Heart right ventricle (tissue), 16 donors: ENCODE measurements around the gene LRRC47. TPM values are rescaled to one million over a fixed set of nuclear protein-coding genes. Genes with fewer than 3 reads are reported as not detected.
"Not testable (repeated sequence)": the region's sequence is repeated elsewhere in the genome, so short reads cannot be mapped to it uniquely, and the experiment has no call there.

ENCODE experiments used
- ATAC-seq, 8 donors: fragments of 200-7000 bp; cut with Tn5 transposase; one replicate each; pipeline ENCODE4 v1.9.1; 2020; ENCODE audit warnings: mild to moderate bottlenecking in 8 of 8, moderate library complexity in 8 of 8, moderate number of reproducible peaks in 1 of 8
- DNase-seq, 2 donors: peaks; one replicate each; pipeline ENCODE4 v3.0.0-alpha.2; 2020
- H3K27ac ChIP-seq, 10 donors: fragments of 200-600 bp; sonication (generic) in 2 of 10; one replicate each; pipeline versions ENCODE4 v1.5.0 to v1.8.0; 2020 to 2022; ENCODE audit warnings: mild to moderate bottlenecking in 3 of 10
- H3K27me3 ChIP-seq, 7 donors: fragments of 200-600 bp; one replicate each; pipeline ENCODE4 v1.8.0; 2021 to 2022; ENCODE audit warnings: mild to moderate bottlenecking in 2 of 7
- H3K36me3 ChIP-seq, 9 donors: fragments of 200-600 bp; sonication (generic) in 1 of 9; one replicate each; pipeline versions ENCODE4 v1.5.0 to v1.8.0; 2020 to 2022; ENCODE audit warnings: mild to moderate bottlenecking in 2 of 9
- H3K4me1 ChIP-seq, 9 donors: fragments of 200-600 bp; sonication (generic) in 1 of 9; one replicate each; pipeline versions ENCODE4 v1.5.0 to v1.8.0; 2020 to 2022; ENCODE audit warnings: mild to moderate bottlenecking in 4 of 9
- H3K4me3 ChIP-seq, 10 donors: fragments of 200-600 bp; sonication (generic) in 2 of 10; one replicate each; pipeline versions ENCODE4 v1.5.0 to v1.8.0; 2020 to 2022; ENCODE audit warnings: mild to moderate bottlenecking in 7 of 10, moderate library complexity in 2 of 10
- H3K9me3 ChIP-seq, 11 donors: fragments of 200-600 bp in 10 of 11; sonication (generic) in 2 of 11; one replicate each; pipeline versions ENCODE4 v1.5.0 to v1.8.0; 2013 to 2022; ENCODE audit warnings: mild to moderate bottlenecking in 2 of 11, control low read depth in 1 of 11, moderate library complexity in 1 of 11
- CTCF ChIP-seq, 9 donors: fragments of 200-600 bp; sonication (generic) in 2 of 9; IDR thresholded peaks; one replicate each; pipeline versions ENCODE4 v1.5.0 to v1.8.0; 2021 to 2022; ENCODE audit warnings: antibody characterized with exemption in 9 of 9, mild to moderate bottlenecking in 5 of 9, moderate library complexity in 1 of 9
- WGBS, 2 donors: extraction: QIAGEN DNeasy Blood & Tissue Kit; methylation state at CpG; one replicate each; pipeline ENCODE4 v1.1.7; 2013; ENCODE audit warnings: inconsistent platforms in 1 of 2; 5-methylcytosine and 5-hydroxymethylcytosine counted together
- intact Hi-C, 10 donors: fragments of 100-400 bp; cut with DNase I; formaldehyde crosslinking; loops; one replicate each; pipeline versions ENCODE4 v1.11.1 to v1.14.2; 2022
- polyA plus RNA-seq, 2 donors: library from polyadenylated mRNA; stranded (reverse); fragments of 200-250 nt; gene quantifications; one replicate each; pipeline ENCODE4 v1.2.3, GENCODE V29; 2013
- total RNA-seq, 10 donors: library from RNA; stranded (reverse); fragmentation: NEBNext Ultra II Directional in 3 of 10; extraction: Animal tissue kit (Norgen Biotek cat#: 25700) in 3 of 10; gene quantifications; one replicate each; pipeline versions ENCODE4 v1.2.1 to v1.2.4, GENCODE V29; 2021 to 2023
- donor health status: Arrhythmogenic right ventricular cardiomyopathy.
- donor health status: ischemic (EF 13 %, LVEDD 7.1; RV severe dilation, severe dysfunction).
- donor health status: healthy with polysubstance abuse.
- donor health status: DM: no; HTN: yes; CAD: no.
- donor health status: DM: no; HTN: no; CAD: no.
- donor health status: ischemic (EF 25% LVEDD 6.9; RV normal size, moderate dysfunction).
- donor health status: ischemic (EF 25% LVEDD 5.7; RV mildly dilated, moderate dysfunction).
- donor health status: healthy.
- donor health status: DM: yes; HTN: yes; CAD: no.
- donor health status: Ischemic cardiomyopathy.
- donor health status: ischemic (EF 35%, LVEDD 5.7; RV mildly dilated, moderate dysfunction).
- donor health status: nonischemic (EF 11% LVEDD 7.7; RV severe dilation, severe dysfunction).
- donor health status: DM: yes; HTN: yes; CAD: no.
- donor health status: PGD.
- donor health status: ischemic (EF 29% LVEDD 5.4; RV normal size, mild dysfunction).
- donor health status: nonischemic (EF 23%, LVEDD 6.1; RV moderate dilation, normal function).

Gene LRRC47
- total and polyA plus RNA-seq, 12 donors: 17.6 to 85.4 (median 69.8) TPM

- H3K4me3 ChIP-seq: no peak overlapping the region
- H3K4me1 ChIP-seq: no peaks in the 10 kb centered on the region
- peaks cover 0 to 51% (median 12%) of the 10 kb centered on the region in 7 donors for H3K27me3 ChIP-seq
- no peaks in the 10 kb centered on the region for H3K36me3 ChIP-seq
- H3K9me3 ChIP-seq: peaks cover 0 to 4% (median 0%) of the 10 kb centered on the region in 11 donors
- ATAC-seq (no peak), DNase-seq (no peak)
- intact Hi-C loops: no loop called here
- no peak for TF ChIP-seq CTCF (IDR thresholded peaks at IDR 0.05)
- WGBS, 2 donors: 85 to 90% methylated on average over 11 of the region's 11 CpGs
- H3K27ac ChIP-seq: no peak overlapping the region
Measured at GRCh38 chr1:3805038-3805437, 8.7 kb upstream of the LRRC47 start.

- H3K4me3 ChIP-seq, H3K9me3 ChIP-seq, intact Hi-C loops, DNase-seq, H3K27ac ChIP-seq, H3K4me1 ChIP-seq, ATAC-seq, H3K36me3 ChIP-seq: not testable (repeated sequence)
- WGBS, 2 donors: 62% methylated on average over 7 of the region's 7 CpGs
- peaks cover 0 to 53% (median 12%) of the 10 kb centered on the region in 7 donors for H3K27me3 ChIP-seq
Measured at GRCh38 chr1:3804627-3804944, 8.3 kb upstream of the LRRC47 start.

GRCh38 chr1:3803905-3804626, 7.8 kb upstream of the LRRC47 start:
- TF ChIP-seq CTCF (IDR thresholded peaks at IDR 0.05): no peak
- ATAC-seq: no peak

GRCh38 chr1:3800795-3801194, 4.5 kb upstream of the LRRC47 start:
- ATAC-seq, H3K4me3 ChIP-seq, H3K9me3 ChIP-seq, DNase-seq, H3K27ac ChIP-seq, H3K36me3 ChIP-seq, intact Hi-C loops, H3K4me1 ChIP-seq: not testable (repeated sequence)
- peaks cover 0 to 42% (median 12%) of the 10 kb centered on the region in 7 donors for H3K27me3 ChIP-seq
- 77 to 79% methylated on average over 3 of the region's 3 CpGs for WGBS, 2 donors

More at GRCh38 chr1:3803905-3804626, 7.8 kb upstream of the LRRC47 start:
- 42 to 45% methylated on average over 19 of the region's 19 CpGs for WGBS, 2 donors
- no peak overlapping the region for H3K27ac ChIP-seq
- intact Hi-C loops: no loop called here
- H3K36me3 ChIP-seq: no peaks in the 10 kb centered on the region
- H3K27me3 ChIP-seq: peaks cover 0 to 53% (median 12%) of the 10 kb centered on the region in 7 donors
- DNase-seq: no peak
- H3K9me3 ChIP-seq: peaks cover 0 to 4% (median 0%) of the 10 kb centered on the region in 11 donors
- H3K4me1 ChIP-seq: no peaks in the 10 kb centered on the region
- peak overlapping the region in 1 of 10 donors; percentile 0 for H3K4me3 ChIP-seq

- DNase-seq: no peak
Measured at GRCh38 chr1:3799976-3800685, 3.8 kb upstream of the LRRC47 start.

More at GRCh38 chr1:3799976-3800685, 3.8 kb upstream of the LRRC47 start:
- H3K4me1 ChIP-seq: peaks cover under 1 to 16% (median 13%) of the 10 kb centered on the region in 9 donors
- H3K9me3 ChIP-seq: no peaks in the 10 kb centered on the region
- no peaks in the 10 kb centered on the region for H3K36me3 ChIP-seq
- no peak for ATAC-seq
- 86 to 87% methylated on average over 11 of the region's 11 CpGs for WGBS, 2 donors
- no peak overlapping the region for H3K27ac ChIP-seq
- no peak for TF ChIP-seq CTCF (IDR thresholded peaks at IDR 0.05)
- no peak overlapping the region for H3K4me3 ChIP-seq
- H3K27me3 ChIP-seq: peaks cover 0 to 36% (median 12%) of the 10 kb centered on the region in 7 donors
- intact Hi-C loops: no loop called here
